ENCODE data around the gene OR5H6.
"Not testable (repeated sequence)": the region's sequence is repeated elsewhere in the genome, so short reads cannot be mapped to it uniquely, and the experiment has no call there.

Gene OR5H6

GRCh38 chr3:98263944-98264343 lies at the start of gene OR5H6:
OR5H6 (plus strand) TSS chr3:98264244; CDS start chr3:98264333, 89 bp downstream.
- no peak for DNase-seq (ENCODE audit: low read depth)

- DNase-seq (ENCODE audit: low read depth) = no peak
Measured at GRCh38 chr3:98215051-98215450, 49.0 kb upstream of the OR5H6 start.

GRCh38 chr3:98223907-98224672 lies 40.0 kb upstream of the OR5H6 start:
- DNase-seq (ENCODE audit: low read depth) = no peak

GRCh38 chr3:98232489-98232888 lies 31.6 kb upstream of the OR5H6 start:
- DNase-seq (ENCODE audit: low read depth) = no peak

- no peak for DNase-seq (ENCODE audit: low read depth)
Measured at GRCh38 chr3:98233468-98233867, 30.6 kb upstream of the OR5H6 start.

- no peak for DNase-seq (ENCODE audit: low read depth)
Measured at GRCh38 chr3:98240131-98240530, 23.9 kb upstream of the OR5H6 start.

- DNase-seq (ENCODE audit: low read depth) = no peak
Measured at GRCh38 chr3:98242155-98242554, 21.9 kb upstream of the OR5H6 start.

GRCh38 chr3:98243843-98244242 lies 20.2 kb upstream of the OR5H6 start:
- no peak for DNase-seq (ENCODE audit: low read depth)

- no peak for DNase-seq (ENCODE audit: low read depth)
Measured at GRCh38 chr3:98246142-98246541, 17.9 kb upstream of the OR5H6 start.

GRCh38 chr3:98256026-98256425 lies 8.0 kb upstream of the OR5H6 start:
- DNase-seq (ENCODE audit: low read depth) = not testable (repeated sequence)

- no peak for DNase-seq (ENCODE audit: low read depth)
Measured at GRCh38 chr3:98259707-98260106, 4.3 kb upstream of the OR5H6 start.

- DNase-seq (ENCODE audit: low read depth) = no peak
Measured at GRCh38 chr3:98262046-98262445, 2.0 kb upstream of the OR5H6 start.

- DNase-seq (ENCODE audit: low read depth) = no peak
Measured at GRCh38 chr3:98269846-98270245, 5.8 kb downstream of the OR5H6 start.

- no peak for DNase-seq (ENCODE audit: low read depth)
Measured at GRCh38 chr3:98272126-98272525, 8.1 kb downstream of the OR5H6 start.

- DNase-seq (ENCODE audit: low read depth) = no peak
Measured at GRCh38 chr3:98274914-98275313, 10.9 kb downstream of the OR5H6 start.

- DNase-seq (ENCODE audit: low read depth) = no peak
Measured at GRCh38 chr3:98282205-98282604, 18.2 kb downstream of the OR5H6 start, which contains the start of gene OR5H2. OR5H2 (plus strand) TSS chr3:98282505; CDS start chr3:98282903, 398 bp downstream.

- DNase-seq (ENCODE audit: low read depth) = no peak
Measured at GRCh38 chr3:98290916-98291315, 26.9 kb downstream of the OR5H6 start.

GRCh38 chr3:98291332-98291957 lies 27.4 kb downstream of the OR5H6 start:
- DNase-seq (ENCODE audit: low read depth) = no peak

Measured in stimulated activated CD8-positive, alpha-beta memory T cell treated with anti-CD3 and anti-CD28 coated beads, Interleukin-4, amount 100 ng/mL, for 24 hours (primary cell).